Stimulated activated CD8-positive, alpha-beta memory T cell treated with anti-CD3 and anti-CD28 coated beads, Interleukin-15, amount 100 ng/mL, for 1 hour (primary cell): ENCODE data around the gene KARS1.

Experiments
- DNase-seq: peaks from one replicate; pipeline ENCODE4 v3.0.0-alpha.2; 2020; ENCODE audit warnings: low read depth

Gene KARS1

DNA sequence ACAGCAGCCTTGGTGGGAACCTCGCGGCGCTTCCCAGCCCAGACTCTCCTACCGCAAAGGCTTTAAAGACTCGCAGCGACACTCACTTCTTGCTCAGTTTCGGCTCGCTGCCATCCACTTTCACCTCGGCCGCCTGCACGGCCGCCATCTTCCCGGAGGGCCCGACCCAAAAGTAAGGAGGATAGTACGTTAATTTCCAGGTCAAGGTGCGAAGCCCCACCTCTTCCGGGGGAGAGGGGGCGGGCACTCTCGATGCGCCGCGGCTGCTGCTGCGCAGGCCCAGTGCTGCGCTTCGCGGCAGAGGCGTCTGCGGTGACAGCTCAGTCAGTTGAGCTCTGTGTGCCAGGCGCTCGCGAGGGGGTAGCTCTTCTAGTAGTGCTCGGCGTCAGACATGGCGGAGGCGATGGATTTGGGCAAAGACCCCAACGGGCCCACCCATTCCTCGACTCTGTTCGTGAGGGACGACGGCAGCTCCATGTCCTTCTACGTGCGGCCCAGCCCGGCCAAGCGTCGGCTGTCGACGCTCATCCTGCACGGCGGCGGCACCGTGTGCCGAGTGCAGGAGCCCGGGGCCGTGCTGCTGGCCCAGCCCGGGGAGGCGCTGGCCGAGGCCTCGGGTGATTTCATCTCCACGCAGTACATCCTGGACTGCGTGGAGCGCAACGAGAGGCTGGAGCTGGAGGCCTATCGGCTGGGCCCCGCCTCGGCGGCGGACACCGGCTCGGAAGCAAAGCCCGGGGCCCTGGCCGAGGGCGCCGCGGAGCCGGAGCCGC lies at the start of gene KARS1, which contains the start of gene TERF2IP:
Gene KARS1, minus strand, starts transcription at position 174 of the 773 bp plus-strand sequence. Its CDS starts 26 bp downstream, at position 148.
Gene TERF2IP, plus strand, starts transcription at position 282 of the 773 bp plus-strand sequence. Its CDS starts 110 bp downstream, at position 392.
- DNase-seq: peak; percentile 88

DNA sequence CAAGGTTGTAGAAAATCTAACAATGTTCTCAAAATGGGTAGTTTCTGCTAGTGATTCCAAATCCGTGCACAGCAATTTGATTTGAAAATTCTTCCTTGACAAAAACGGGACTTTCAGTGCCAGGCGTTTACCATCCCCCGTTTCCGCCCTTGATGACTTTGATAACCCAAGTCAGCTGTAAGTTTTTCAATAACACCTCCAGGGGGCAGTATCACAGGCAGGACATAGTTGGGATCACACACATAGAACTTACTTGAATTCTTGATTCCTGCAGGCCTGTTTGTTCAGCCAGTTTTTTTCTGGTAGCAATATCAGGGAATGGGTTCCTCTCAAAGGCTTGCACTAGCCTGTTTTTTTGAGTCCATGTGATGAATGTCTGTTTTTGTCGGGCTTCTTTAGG lies 48.2 kb upstream of the KARS1 start:
- DNase-seq: no peak

DNA sequence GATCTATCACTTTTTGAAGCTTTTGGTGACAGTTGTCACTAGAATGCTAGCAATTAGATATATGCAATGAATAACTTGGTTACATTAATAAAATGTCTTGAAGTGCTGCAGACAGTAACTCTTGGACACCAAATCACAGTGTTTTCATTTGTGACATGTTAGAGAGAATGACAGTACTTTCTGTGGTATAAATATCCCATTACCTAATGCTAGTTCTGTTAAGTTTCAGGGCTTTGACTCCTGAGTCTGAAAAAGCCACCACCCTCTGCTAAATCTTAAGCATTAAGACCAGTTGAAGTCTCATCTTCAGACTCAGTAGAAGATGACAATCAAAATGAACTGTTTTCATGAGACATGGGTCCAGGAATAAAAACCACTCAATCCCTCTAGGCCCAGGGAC lies 39.9 kb upstream of the KARS1 start:
- DNase-seq: no peak

DNA sequence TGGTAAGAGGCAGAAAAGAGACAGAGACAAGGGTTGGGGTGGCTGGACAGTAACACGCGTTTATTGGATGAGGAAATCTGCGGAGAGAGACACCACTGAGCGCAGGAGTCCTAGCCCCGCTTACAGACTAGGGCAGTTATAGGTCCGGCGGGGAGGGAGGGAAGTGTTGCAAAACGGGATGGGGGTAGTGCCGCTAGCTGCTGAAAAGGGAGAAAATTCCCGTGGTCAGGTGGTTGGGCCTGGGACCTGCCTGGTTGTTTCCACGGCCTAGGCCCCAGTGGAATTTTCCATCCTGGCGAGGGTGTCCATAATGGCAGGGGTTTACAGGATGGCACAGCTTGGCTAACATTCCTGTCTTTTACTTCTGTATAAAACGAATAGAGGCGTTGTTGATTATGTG lies 34.8 kb upstream of the KARS1 start:
- DNase-seq: no peak

DNA sequence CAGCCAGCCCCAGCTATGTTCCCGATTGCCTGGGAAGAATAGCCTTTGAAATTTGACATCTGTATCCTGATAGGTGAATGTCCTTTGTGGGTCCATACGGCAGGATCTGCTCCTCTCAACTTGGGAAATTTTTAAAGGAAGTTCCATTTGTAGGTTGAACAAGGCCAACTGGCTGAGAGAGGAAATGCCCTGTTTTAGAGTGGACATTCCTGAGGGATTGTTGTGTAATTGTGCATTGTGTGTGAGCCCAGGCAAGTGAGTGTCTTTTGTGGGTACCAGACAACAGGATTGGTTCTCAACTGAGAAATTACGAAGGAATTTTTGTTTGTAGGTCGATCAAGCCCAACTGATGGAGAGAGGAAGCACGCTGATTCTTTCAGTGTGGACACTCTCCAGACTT lies 31.9 kb upstream of the KARS1 start:
- DNase-seq: no peak

- no peak for DNase-seq
These were observed 29.4 kb upstream of the KARS1 start, which contains the start of gene CPHXL2 for GRCh38 chr16:75676909-75677308. Gene CPHXL2, minus strand, starts transcription at chr16:75677009. Its CDS starts 10 bp downstream, at chr16:75676999.

GRCh38 chr16:75667503-75667902 lies 20.0 kb upstream of the KARS1 start:
- DNase-seq: no peak

- DNase-seq: no peak
These were observed 13.3 kb upstream of the KARS1 start for GRCh38 chr16:75660726-75661302.

DNA sequence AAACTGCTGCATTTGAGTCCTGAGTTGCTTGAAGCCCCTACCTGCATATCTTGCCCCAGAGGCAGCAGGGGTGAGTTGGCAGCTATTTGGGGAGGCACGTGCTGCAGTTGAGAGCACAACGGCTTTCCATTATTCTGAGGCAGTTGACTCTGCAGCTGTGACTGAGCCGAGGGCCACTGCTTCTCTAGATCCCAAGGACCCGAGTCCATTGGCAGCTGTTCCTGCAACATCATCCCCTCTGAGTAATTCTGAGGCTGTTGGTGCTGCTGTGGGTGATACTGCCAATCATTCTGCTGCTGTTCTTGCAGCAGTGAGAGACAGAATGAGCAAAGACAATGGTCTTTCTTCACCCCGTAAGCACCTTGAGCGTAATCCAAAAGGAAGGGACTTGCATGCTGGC lies 12.9 kb upstream of the KARS1 start:
- no peak for DNase-seq

DNA sequence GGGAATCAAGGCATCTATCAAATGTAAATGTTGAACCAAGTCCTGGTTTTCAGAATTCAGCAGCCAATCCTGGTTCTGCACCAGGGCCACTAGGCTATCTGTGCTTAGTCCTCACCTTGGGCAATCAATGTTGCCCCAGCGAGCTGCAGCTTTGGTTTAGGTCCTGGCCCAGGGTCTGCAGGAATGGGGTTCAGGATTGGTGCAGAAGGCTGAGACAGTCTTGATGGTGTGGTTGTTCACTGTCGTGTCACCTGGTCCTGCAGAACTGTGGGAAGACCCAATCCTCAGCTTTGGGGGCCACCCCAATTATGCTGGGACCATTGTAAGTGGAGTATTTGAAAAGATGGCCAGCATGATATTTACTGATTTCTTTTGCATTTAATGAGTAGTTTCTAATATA lies 10.7 kb upstream of the KARS1 start:
- no peak for DNase-seq

DNA sequence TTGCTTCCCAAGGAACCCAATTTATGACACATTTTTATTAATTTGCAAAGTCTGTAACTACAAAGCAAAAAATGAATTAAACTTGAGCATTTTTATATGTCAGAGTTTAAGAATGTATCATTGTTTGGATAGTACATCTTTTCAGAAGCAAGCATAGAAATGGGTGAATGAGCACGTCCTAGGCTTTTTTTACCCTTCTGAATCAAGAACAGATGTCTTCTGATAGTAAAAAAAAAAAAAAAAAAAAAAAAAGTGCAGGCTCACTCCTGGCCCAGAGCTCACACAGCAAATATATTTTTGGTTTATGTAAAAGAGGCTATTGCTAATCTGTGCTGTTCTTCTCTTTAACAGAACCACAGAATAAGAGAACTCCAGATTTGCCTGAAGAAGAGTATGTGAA lies 6.5 kb upstream of the KARS1 start:
- DNase-seq: no peak

- DNase-seq: peak; percentile 77
These were observed 1.0 kb upstream of the KARS1 start for GRCh38 chr16:75648265-75649076.

DNA sequence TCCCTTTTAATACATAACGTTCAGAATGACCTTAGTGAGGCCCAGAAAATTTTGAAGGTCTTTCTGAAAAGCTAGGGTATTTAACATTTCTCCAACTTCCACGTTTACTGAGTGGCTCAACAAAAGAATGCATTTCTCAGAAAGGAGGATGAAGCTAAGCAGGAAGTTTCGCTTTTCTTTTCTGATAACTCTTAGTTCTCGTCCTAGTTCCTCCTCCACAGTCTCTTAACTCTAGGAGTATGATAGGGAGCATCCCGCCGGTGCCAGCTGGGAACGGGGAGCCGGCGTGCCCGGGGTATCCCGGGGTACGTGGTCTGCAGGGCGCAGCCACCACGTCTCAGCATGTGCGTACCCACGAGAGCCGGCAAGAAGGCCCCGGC lies 363 bp downstream of the KARS1 start:
- DNase-seq: no peak

DNA sequence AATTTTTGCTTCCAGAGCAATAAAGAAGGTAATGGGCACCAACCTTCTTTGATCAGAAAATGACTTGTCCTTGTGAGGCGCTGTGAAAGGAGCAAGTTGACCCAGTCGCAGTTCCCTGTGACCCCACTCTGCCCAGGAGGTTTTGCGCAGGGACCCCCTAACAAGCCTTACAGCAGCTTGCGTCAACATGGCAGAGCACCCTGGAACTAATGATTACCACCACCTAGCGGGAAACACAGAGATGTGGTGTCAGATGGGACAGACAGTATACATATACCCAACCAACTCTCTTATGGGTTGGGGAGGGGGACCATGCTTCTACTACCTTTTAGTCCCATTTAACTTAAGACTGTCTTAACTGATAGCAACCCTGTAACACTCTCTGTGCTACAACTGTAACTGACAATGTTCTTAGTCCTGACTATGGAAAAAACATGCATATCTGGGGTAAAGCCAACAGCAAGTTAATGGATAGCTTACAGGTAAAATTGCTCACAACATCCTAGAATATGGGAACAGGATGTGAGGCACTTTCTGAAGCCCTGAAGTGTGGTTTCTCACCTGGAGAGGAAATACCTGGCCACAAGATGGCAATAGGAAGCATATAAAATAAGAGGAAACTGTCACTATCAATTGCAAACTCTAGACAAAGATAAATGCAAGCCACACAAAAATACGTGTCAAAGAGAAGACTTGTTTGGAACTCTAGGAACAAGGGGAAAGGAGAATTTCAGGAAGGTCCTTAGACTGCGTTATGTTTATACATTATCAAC lies 3.0 kb downstream of the KARS1 start:
- no peak for DNase-seq

GRCh38 chr16:75640598-75640997 lies 6.9 kb downstream of the KARS1 start:
- DNase-seq: no peak

- no peak for DNase-seq
These were observed 12.4 kb downstream of the KARS1 start for GRCh38 chr16:75635036-75635435.

- DNase-seq: no peak
These were observed 14.6 kb downstream of the KARS1 start for GRCh38 chr16:75632857-75633256.

DNA sequence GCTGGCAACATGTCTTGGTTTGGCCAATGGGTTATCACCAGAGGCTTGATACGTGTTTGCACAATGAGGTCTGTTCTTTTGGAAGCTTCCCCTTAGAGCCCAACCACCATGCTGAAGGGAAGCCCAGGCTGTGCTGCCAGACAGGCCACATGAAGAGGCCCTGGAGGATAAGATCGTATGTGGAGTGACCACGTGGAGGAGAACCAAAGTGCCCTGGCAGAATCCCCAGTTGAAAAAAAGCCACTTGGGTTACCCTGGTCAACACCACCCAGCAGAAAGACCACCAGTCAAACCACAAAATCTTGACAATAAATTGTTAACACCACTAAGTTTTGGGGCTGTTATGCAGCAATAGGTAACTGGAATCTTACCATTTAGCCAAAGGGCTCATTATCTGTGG lies 17.4 kb downstream of the KARS1 start:
- DNase-seq: no peak

DNA sequence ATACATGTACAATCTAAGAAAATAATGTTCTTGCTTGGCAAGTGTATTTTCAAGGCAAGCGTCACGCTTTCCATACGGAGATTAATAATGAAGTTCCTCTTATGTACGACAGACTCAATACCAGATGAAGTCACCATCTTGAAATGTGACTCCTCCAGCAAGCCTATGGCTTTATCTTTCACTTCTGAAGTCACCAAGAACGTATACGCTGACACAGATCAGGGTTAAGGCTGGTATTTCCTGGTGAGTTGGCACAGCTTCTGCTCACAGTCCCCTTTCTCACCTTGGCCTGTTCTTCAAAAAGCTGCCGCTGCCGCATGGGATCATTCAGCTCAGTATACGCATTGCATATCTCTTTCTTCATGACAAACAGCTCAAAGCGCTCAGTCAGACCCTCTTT lies 18.3 kb downstream of the KARS1 start:
- DNase-seq: no peak

GRCh38 chr16:75628351-75628750 lies 19.1 kb downstream of the KARS1 start:
- DNase-seq: no peak

DNA sequence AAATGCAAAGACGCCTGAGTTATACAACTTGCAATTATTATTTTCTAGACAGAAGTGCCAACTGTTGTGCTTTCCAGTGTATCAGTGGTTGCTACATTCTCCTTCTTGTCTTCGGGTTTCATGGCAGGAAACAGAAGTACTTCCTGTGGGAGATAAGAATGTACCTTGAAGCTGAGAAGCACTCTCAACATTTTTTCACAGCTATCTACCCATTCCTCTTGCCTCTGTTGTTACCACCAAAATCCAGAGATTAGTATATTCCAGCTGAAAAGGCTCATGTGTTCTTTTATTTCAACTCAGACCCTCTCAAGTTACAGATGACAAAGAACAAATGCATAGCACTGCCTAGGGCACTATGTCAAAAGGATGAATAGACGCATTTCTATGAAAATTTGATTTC lies 19.6 kb downstream of the KARS1 start:
- no peak for DNase-seq

GRCh38 chr16:75626806-75627205 lies 20.7 kb downstream of the KARS1 start:
- DNase-seq: no peak
